HG03354 (cell line): ENCODE results near the gene NALCN.
A peak's percentile ranks its signal among the peaks of the same experiment; 100 is the strongest.

Experiments
- ATAC-seq: cut with Tn5 transposase; IDR thresholded peaks from one replicate; pipeline ENCODE4 v1.9.1; 2021; ENCODE audit warnings: mild to moderate bottlenecking; ENCODE audit not compliant: unreplicated experiment, poor library complexity, severe bottlenecking

Gene NALCN

GRCh38 chr13:101219609-101220265, 196.6 kb downstream of the NALCN start:
- ATAC-seq, result no peak

DNA sequence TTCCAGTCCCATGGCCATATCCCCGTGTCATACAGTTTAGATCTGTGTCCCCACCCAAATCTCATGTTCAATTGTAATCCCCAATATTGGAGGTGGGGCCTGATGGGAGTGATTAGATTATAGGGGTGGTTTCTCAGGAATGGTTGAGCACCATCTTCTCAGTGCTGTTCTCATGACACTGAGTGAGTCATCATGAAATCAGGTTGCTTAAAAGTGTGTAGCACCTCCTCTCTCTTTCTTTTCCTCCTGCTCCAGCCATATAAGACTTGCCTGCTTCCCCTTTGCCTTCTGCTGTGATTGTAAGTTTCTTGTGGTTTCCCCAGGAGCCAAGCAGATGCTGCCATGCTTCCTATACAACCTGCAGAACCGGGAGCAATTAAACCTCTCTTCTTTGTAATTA, 197.8 kb downstream of the NALCN start:
- ATAC-seq, result no peak

DNA sequence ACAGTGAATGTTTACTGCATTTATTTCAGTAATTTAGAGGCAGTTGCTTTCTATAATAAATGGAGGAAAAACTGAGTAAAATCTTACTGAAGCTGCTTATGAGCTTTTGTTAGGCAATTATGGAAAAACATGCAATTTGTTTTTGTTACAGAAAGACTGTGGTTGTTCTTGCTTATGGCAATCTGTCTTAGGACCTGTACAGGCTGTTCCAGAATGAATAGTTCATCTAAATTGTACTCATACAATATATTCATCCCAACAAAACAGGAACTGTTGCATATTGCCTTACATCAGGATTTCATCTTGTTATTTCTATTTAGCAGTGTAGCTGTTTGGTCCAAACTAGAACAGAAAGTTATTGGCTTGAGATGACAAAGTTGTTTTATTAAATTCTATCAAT, 199.2 kb downstream of the NALCN start:
- ATAC-seq, result no peak

- no peak for ATAC-seq
These were observed 205.0 kb downstream of the NALCN start for GRCh38 chr13:101211261-101211660.

DNA sequence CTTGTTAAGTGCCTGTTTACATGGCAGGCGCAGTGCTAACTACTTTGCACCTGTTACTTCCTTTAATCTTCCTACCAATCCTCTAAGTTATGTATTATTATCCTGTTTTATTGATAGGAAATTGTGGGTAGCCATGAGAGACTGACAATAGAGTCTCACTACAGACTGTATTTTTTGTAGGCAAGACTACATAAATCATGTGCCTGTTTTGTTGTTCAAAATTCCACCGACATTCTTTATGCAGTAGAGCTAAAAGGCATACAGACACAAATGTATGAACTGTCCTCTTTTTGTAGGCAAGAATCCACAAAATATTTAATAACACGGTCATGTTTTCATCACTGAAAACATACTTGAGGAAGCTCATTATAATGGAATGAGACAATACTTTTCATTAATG, 205.5 kb downstream of the NALCN start:
- no peak for ATAC-seq

DNA sequence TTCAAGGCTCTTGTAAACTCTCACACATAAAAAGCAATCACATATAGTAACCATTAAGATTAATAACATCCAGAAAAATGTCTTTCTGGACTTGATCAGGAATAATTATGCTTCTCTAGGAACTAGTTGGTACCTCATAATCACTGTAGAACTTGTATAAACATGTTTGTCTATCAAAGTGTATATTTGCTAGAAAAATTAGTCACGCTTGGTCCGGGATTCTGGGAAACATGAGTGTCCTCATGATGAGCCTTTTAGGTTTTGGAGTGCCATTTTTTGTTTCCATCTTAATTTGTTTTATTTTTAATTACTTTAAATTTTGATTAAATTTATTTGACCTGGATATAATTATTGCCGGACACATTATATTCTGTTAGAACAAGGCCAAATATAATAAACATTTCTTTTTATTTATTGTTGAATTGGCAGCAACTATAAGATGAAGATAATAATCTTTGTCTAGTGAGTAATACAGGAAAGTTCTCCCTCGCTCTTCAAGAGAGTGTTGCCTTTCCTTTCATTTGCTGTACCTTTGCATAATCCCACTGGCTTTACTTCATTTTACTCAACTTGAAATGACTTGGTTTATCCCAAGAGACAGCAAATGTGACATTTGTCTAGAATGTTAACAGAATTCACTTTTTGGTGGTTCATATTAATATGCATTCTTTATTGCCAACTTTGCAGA, 207.0 kb downstream of the NALCN start:
- ATAC-seq, result no peak

- no peak for ATAC-seq
These were observed 210.9 kb downstream of the NALCN start for GRCh38 chr13:101205408-101205807.

GRCh38 chr13:101204270-101205020, 211.9 kb downstream of the NALCN start:
- ATAC-seq, result no peak

GRCh38 chr13:101202590-101202989, 213.7 kb downstream of the NALCN start:
- no peak for ATAC-seq

GRCh38 chr13:101190976-101191375, 225.3 kb downstream of the NALCN start:
- no peak for ATAC-seq

GRCh38 chr13:101190337-101190736, 226.0 kb downstream of the NALCN start:
- ATAC-seq, result no peak

GRCh38 chr13:101185606-101186005, 230.7 kb downstream of the NALCN start:
- no peak for ATAC-seq

DNA sequence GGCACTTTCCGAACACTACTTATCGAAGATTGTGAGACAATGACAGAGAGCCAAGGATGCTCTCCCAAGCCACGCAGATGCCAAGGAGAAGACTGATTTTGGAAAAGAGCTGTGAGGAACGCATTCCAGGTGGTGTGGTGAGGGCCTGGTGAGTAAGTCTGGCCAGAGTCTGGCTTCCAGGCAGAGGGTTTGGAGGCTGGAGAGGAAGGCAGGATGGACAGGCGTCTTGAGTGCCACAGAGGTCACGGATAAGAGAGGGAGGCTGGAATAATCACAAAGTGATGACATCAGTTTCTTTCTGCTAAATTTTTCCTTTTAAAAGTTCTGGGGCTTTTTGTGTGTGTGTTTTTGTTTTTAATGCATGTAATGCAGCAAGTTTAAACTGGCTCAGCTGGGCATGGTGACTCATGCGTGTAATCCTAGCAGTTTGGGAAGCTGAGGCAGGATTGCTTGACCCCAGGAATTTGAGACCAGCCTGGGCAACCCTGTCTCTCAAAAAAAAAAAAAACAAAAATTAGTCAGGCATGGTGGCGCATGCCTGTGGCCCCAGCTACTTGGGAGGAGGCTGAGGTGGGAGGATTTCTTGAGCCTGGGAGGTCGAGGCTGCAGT, 235.1 kb downstream of the NALCN start:
- ATAC-seq, result no peak

- ATAC-seq, result no peak
These were observed 237.3 kb downstream of the NALCN start for GRCh38 chr13:101179021-101179420.

GRCh38 chr13:101178406-101178805, 237.9 kb downstream of the NALCN start:
- no peak for ATAC-seq

- ATAC-seq, result no peak
These were observed 246.0 kb downstream of the NALCN start for GRCh38 chr13:101170306-101170705.

- no peak for ATAC-seq
These were observed 259.0 kb downstream of the NALCN start for GRCh38 chr13:101157261-101157660.

GRCh38 chr13:101155920-101156319, 260.4 kb downstream of the NALCN start:
- peak; percentile 65 for ATAC-seq

DNA sequence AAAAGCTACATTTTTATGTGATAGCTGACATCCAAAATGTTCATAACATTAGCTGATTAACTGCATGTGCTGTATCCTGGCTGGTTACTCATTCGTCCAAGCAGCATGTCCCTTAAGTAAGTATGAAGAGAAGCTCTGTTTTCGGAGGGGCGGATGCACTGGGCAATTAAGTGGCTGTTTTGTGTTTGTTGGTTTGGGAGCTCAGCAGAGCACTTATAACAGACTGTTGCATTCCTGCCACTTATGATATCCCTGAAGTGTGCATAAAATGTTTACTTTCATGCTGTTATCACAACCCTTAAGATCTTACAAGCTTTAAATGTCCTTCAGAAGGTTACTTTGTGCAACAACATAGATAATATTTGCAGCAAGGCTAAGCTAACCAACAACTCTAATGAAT, 264.1 kb downstream of the NALCN start:
- no peak for ATAC-seq

DNA sequence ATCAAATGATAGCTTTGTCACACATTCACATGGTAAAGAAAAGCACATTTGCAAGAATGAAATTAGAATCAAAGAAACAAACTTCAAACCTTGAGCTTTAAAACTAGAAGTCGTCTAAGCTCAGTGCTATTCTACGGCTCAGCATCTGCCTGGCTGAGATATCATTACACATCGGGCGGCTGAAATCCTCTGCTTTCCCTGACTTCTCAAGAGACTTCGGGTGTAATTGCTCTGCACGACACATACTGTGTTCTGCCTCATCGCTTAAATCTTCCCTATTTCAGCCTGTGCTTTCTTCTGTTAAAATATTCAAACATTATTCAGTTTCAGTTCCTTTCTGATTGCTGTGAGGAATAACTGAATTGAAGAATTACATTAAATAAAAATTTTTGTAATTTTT, 265.3 kb downstream of the NALCN start:
- no peak for ATAC-seq
